HK-2 (cell line): ENCODE measurements around the gene KCNMA1.

Experiments used
- DNase-seq: peaks from one replicate; pipeline ENCODE4 v3.0.0-alpha.2; 2018; ENCODE audit not compliant: unreplicated experiment

Gene KCNMA1

DNA sequence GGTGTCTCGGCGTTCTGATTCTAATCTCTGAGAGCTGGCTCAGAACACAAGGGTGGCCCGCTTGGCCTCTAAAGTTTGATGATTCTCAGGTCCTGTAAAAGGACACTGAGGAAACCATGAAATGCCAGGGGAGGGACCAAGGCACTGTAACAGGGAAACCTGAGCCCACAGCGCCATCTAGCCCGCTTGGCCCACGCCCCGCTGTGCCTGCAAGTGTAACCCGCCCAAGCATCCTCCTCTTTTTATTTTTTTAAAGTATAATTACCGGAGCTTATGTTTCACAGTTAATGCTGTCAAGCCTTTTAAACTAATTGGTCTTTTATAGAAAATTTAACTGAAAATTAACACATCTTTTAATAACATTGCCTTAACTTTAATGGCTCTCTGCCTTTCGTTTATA, 734.7 kb downstream of the KCNMA1 start:
- no peak for DNase-seq

GRCh38 chr10:76901701-76902100, 735.9 kb downstream of the KCNMA1 start:
- no peak for DNase-seq

DNA sequence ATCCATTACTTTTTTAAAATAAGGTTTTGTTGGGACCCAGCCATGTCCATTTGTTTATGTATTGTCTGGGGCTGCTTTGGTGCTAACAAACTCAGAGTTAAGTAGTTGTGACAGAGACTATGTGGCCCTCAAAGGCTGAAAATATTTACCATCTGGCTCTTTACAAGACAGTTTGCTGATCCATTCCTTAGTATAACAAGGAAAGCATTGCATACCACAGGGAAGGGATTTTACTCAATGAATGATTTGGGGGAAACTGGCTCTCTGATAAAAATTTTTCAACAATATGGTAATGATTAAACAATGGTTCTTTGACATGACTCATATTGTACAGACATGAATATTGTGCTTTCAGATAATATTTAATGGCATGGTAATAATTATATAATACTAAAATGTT, 738.1 kb downstream of the KCNMA1 start:
- no peak for DNase-seq

DNA sequence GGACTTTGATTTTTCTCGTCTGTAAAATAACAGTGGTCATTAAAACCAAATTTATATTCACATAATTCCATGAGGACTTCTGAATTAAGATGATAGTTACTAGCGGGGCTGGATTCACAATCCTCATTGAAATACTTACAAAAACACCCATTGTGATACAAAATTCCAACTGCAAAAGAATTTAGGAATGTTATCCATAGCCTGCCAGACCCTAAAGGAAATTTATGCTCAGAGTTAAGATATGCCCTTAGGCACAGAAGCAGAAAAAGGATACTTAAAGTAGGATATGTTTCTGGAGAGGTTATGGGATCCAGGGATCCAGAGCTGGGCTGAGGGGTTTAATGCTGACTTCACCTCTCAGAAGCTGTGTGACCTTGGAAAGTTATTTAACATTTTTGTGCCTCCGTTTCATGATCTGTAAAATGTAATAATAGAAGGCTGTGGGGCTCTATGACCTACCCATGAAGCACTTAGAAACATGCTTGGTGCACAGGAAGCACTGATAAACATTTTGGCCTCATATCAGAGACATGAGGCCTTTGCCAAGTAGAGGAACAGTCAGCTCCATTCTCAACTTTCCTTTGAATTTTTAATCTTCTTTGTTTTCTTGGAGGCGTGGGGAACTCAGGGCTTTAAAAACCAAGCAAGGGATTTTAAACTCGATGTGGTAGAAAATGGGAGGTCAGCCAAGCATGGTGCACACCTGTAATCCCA, 744.7 kb downstream of the KCNMA1 start:
- no peak for DNase-seq

- DNase-seq = no peak
These were observed 750.2 kb downstream of the KCNMA1 start for GRCh38 chr10:76887223-76888010.

GRCh38 chr10:76885816-76886215, 751.8 kb downstream of the KCNMA1 start:
- no peak for DNase-seq

DNA sequence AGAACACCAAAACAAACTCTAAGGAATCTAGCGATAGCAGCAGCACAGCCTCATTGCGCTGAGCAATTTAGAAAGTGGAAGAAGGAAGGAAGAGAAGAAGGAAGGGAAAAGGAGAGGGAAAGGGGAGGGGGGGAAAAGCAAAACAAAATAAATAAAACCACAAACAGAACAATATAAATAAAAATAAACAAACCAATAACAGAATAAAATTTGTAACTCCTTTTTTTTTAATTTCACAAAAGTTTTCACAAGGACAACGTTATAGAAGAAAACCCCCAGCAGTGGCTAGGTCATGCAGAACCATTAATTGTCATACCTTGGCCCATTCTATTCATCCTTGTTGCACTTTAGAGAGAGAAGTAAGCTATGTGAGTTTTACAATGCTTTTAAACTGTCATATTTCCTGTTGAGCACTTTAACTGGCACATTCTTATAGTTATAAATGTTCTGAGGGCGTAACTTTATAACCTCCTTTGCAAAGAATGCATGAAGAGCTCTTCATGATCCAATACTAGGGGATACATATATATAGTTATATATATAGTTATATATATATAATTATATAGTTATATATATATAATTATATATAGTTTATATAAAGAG, 752.8 kb downstream of the KCNMA1 start:
- no peak for DNase-seq

DNA sequence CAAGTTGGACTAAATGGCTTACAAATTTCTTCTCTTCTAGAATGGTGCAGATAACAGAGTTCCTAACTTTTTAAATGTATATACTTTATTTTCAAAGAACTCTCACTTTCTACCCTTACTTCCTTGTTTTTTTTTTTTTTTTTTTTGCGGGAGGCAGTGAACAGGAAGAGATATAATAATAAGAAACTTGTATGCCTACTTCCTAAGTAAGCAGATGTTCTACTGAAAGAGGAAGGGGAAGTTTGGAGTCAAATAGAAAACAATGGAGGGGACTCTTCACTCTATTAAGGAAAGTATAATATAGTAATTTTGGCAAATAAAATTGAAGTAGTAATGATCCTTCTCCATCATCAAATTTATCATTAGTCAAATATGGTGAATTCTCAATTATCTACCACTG, 754.0 kb downstream of the KCNMA1 start:
- no peak for DNase-seq

DNA sequence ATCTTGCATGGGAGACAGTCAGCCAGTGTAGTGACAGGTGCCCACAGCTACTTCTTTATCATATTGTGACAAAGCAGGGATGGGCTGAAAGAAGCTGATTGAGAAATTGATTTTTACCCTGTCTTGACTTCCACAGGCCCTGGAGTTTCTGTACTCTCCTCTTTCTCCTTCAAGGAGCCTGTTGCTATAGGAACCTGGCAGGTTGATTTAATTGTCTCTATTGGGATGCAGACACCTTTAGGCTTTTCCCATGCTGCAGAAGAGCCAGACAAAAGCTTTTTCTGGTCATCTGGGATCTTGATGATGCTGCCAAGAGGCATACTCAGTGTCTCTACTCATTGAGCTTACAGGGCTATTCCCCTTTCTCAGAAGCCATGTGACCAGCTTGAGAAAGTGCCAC, 754.8 kb downstream of the KCNMA1 start:
- no peak for DNase-seq

DNA sequence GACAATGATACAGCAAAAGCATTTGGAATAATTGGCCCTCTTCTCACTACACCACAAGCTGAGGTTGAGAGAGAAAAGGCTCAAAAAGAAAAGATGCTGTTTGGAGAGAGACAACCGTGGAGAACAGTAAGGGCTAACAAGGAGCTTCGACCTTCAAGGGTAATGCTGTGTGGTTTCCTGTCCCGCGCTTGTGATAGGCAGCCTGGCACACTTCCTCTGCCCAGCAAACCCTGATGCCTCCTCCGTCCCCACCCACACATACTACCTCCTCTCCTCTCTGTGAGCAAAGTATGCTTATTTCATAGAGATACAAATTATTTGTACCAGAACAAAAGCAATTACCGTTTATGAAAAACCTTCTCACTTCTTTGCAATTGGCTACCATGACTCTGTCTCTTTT, 755.4 kb downstream of the KCNMA1 start:
- DNase-seq = no peak

- no peak for DNase-seq
These were observed 756.0 kb downstream of the KCNMA1 start for GRCh38 chr10:76881477-76882220.

- no peak for DNase-seq
These were observed 756.7 kb downstream of the KCNMA1 start for GRCh38 chr10:76880931-76881330.

DNA sequence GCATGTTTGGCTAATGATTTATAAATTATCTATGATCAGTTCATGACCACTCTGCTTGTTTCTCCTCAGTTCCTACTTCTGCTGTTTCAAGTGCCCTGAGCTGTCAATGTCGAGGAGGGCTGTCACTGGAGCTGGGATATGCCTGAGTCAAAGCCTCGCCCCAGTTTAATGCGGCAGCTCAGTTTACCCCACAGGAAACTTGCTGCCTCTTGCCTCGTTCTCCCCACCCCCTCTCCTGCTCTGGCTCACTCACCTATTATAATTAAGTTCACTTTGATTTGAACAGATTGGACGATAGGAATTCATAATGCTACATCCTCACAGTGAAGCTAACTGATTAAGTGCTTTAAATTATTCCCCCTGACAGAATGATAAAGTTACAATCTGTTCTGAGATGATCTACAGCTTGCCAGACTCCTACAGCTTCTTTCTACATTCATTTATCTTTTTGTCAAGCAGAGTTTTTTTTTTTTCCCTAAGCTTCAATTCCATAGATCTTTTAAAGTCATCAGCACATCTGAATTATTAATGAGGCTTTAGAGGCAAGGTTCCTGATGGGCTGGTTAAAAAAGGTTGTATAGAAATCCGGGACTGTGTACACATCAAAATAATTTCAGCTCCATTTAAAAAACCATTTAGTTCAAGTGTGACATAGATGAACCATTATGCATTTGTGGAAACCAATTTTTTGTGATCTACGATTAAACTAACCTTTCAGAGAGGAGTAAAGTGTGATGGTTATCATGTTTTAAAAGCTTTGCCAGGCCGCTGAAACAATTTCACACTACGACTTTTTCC, 758.3 kb downstream of the KCNMA1 start:
- DNase-seq = no peak

DNA sequence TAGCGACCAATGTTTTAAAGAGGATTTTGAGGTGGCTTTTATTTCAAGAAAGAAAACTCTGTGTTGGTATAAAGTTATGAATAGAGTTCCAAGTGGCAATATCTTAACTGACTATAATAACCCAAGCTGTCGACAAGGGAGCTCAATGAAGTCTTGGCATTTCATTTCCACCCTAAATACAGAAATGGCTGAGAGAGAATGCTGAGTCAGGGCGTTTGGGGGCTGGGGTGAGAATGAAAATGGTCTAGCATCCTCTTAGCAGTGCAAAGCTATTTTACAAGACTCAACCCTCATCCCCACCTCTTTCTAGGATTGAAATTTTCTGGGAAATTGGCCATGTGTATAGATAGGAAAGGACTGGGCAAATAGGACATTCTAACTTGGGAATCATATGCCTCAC, 759.1 kb downstream of the KCNMA1 start:
- no peak for DNase-seq

GRCh38 chr10:76874896-76875295, 762.7 kb downstream of the KCNMA1 start:
- no peak for DNase-seq

DNA sequence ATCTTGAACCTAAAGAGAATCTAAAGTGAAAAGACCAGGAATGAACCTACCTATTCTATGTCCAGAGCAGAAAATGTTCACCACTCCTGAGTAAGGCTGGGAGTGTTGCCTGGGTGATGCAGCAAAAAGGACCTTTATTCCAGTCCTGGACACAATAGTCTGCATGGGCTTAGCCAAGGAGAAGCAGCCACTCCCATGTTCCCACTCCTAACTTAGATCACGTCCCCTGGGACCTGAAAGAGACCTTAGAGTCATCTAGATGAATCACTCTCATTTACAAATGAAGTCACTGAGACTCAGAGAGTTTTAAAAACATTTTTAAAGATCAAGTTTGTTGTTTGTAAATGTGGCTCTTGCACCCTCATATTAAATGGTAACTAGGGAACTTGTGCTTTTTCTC, 763.4 kb downstream of the KCNMA1 start:
- no peak for DNase-seq

GRCh38 chr10:76871697-76872295, 765.8 kb downstream of the KCNMA1 start:
- no peak for DNase-seq

GRCh38 chr10:76869931-76870330, 767.7 kb downstream of the KCNMA1 start:
- no peak for DNase-seq

DNA sequence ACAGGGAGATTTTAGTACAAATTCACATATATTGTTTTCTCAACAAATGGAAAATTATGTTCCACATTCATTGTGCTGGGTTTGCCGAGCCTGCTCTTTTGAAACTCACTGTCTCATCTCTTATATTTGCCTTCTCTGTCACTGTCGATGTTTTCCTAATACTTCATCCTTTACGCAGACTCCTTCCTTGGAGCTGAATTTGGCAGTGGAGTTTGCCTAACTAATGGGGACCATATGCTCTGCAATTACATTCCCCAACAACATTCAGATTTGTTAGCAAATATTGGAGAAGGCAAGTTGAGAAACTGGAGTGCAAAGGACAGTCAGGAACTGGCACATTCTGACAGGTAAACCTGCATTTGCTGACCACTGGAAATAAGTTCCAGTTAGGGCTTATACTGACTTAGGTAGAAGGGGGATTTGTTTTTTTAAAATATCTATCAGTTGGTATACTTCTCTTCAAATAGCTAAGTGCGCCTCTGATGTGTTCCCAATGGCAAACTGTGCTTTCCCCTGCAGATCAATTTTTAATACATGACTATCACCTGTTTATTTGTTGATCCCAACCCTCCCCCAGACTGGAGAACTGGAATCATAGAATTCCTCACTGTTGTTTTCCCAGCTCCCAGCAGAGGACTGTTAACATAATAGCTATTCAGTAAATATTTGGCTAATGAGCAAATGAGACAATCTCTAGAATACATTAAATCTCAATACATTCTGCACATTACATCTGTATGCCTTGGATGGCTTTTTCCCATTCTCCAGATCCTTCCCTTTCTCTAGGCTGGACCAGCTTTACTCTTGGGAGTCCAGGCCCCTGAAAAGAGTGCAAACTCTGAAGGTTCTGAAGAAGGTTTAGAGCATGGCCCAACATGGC, 769.3 kb downstream of the KCNMA1 start:
- DNase-seq = no peak
